Measurements from ENCODE around the gene C11orf16. TPM values are rescaled to one million over a fixed set of nuclear protein-coding genes. Genes with fewer than 3 reads are reported as not detected.

C11orf16 gene
- total and polyA plus RNA-seq, 2 of the 4 experiments (the other 2 are of a cell fraction), result not detected

DNA sequence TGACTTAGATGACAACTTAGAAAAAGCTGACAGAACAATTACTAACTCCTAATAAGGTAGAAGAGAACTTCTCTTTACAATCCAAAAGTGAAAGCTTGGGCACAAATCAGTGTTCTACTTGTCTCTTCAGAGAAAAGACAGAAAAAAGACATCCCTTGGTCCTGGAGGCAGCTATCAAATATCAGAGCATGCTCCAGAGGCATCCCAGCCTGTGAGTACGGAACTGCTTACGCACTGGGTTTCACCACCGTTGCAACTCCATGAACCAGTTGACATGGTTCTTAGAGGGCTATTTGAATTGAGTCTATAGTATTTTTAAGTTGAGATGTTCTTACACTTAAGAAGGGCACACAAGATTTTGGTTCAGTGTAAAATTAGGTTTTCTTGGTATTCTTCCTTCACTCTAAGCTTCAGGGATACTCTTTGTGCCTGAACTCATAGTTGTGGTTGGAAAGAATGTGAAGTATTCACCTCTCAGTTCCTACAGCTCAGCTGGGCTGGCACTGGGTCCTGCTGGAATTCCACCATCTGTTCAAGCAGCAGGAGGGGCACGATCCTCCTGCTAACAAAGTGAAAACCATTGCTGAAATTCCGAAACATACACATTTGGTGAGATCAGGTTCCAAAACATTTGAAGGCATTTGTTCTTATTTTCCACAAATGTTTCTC lies 15.5 kb downstream of the C11orf16 start (continued):
- 0 out of 2 replicates have a peak, but pooled peaks have one; percentile 8 for TF ChIP-seq SMC3 (IDR thresholded peaks at IDR 0.05; ENCODE audit: low read depth, low read length)
- TF ChIP-seq MAFK (IDR thresholded peaks at IDR 0.05; ENCODE audit: low read depth, low read length), result no peak

DNA sequence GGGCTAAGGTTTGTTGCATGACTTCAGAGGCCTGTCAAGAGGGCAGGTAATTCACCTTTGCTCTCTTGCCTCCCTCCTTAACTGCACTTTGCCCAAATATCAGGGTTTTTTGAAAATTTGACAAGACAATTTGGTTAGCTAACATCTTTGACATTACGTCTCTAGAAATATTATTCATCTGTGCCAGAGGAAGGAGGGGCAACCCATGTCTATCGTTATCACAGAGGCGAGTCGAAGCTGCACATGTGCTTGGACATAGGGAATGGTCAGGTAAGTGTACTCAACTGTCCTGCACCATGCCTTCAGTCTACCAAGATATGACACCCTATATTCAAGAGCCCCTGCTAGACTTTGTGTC lies 18.1 kb downstream of the C11orf16 start:
- no peaks in the 10 kb centered on the region for H3K27me3 ChIP-seq (ENCODE audit: control insufficient read depth, insufficient read depth, low read length)
- H3K4me3 ChIP-seq (ENCODE audit: insufficient read depth, low read depth, low read length), result no peak overlapping the region
- H4K5ac ChIP-seq (ENCODE audit: low read depth, low read length), result no peak overlapping the region
- peaks cover 17% of the 10 kb centered on the region for H3K36me3 ChIP-seq (ENCODE audit: control insufficient read depth, insufficient read depth, low read length)
- no CpG with 5 or more reads among the region's 4 CpGs for WGBS, 2 experiments (ENCODE audit: extremely low coverage in 2 of 2, insufficient read length in 1 of 2)
- H3K14ac ChIP-seq (replicated peaks; ENCODE audit: low read depth, low read length), result no peak overlapping the region
- in situ Hi-C loops (cut with MboI; ENCODE audit: low sequenced_read_pairs) (loop anchor here (5.0 kb wide), 2 partner anchors 43 to 223 kb away; no protein-coding TSS in a partner anchor), intact Hi-C loops (cut with micrococcal nuclease) (loop anchor here (1.0 to 10.0 kb wide), 5 partner anchors 87 to 593 kb away; a partner anchor contains a TSS), dilution Hi-C loops (cut with HindIII; ENCODE audit: low sequenced_read_pairs, unreplicated experiment) (no loop called here)
- ChIA-PET CTCF (interaction anchor here (1.1 to 1.8 kb wide), 4 partner anchors 27 to 223 kb away, joined by 3 to 8 read pairs (median 4); no protein-coding TSS in a partner anchor), POLR2A (ENCODE audit: unreplicated experiment) (interaction anchor here (0.6 to 2.0 kb wide), 3 partner anchors 45 to 162 kb away, joined by 3 to 4 read pairs (median 3); no protein-coding TSS in a partner anchor)
- no peak overlapping the region; the same call in 1 of the 2 replicates for H3K4me2 ChIP-seq (ENCODE audit: low read depth, low read length)
- H2BK20ac ChIP-seq (ENCODE audit: low read depth, low read length), result no peak overlapping the region
- peak overlapping the region; percentile 92; the same call in 1 of the 2 replicates for H2AK5ac ChIP-seq (ENCODE audit: low read depth, low read length)
- peak overlapping the region; percentile 9 for H4K91ac ChIP-seq (ENCODE audit: insufficient read depth, low read depth, low read length)
- H3K9me3 ChIP-seq (ENCODE audit: control insufficient read depth, insufficient read depth, low read length), result no peaks in the 10 kb centered on the region
- no peak overlapping the region for H2BK5ac ChIP-seq (ENCODE audit: low read depth, low read length, poor library complexity, severe bottlenecking)
- H3K79me1 ChIP-seq (ENCODE audit: low read depth in 1 of 2, low read length in 2 of 2), result peaks cover 36 to 61% of the 10 kb centered on the region in 2 experiments
- H4K20me1 ChIP-seq (ENCODE audit: insufficient read depth, low read length), result peaks cover 3% of the 10 kb centered on the region; the same call in 1 of the 2 replicates
- H3K23ac ChIP-seq (ENCODE audit: low read depth, low read length), result 0 out of 2 replicates have a peak overlapping the region, but pooled peaks have one; percentile 11
- ATAC-seq (ENCODE audit: low read depth), result no peak
- peak overlapping the region; percentile 36; the same call in 1 of the 2 replicates for H3K27ac ChIP-seq (ENCODE audit: insufficient read depth, low read length)
- H3K9me1 ChIP-seq (ENCODE audit: insufficient read depth, low read length), result peaks cover 19% of the 10 kb centered on the region; the same call in 1 of the 2 replicates
- H3K4me1 ChIP-seq (ENCODE audit: control insufficient read depth, insufficient read depth, low read length), result peaks cover 22% of the 10 kb centered on the region
- peak overlapping the region; percentile 49; the same call in 1 of the 3 replicates for H2BK15ac ChIP-seq (ENCODE audit: low read depth, low read length)
- H3K9ac ChIP-seq (ENCODE audit: low read depth, low read length), result no peak overlapping the region; the same call in 1 of the 2 replicates
- H2AK9ac ChIP-seq (replicated peaks; ENCODE audit: low read depth, low read length, poor library complexity), result no peak overlapping the region
- H3K4ac ChIP-seq (ENCODE audit: low read depth, low read length), result peak overlapping the region; percentile 54; the same call in 1 of the 2 replicates
- no peak for DNase-seq
- H2AFZ ChIP-seq (replicated peaks; ENCODE audit: low read length, poor library complexity), result no peak overlapping the region
- BruUV-seq (replicated peaks), result no TSS peak
- no peak overlapping the region for H3K18ac ChIP-seq (ENCODE audit: low read depth, low read length)
- no peak overlapping the region; a peak in 1 of 4 replicates for H4K8ac ChIP-seq (ENCODE audit: low read depth in 2 of 2, low read length in 2 of 2)
- H3K56ac ChIP-seq (ENCODE audit: extremely low read depth, insufficient read depth, low read length), result no peak overlapping the region
- H2BK120ac ChIP-seq (ENCODE audit: low read depth, low read length), result no peak overlapping the region
- TF ChIP-seq MAFK (IDR thresholded peaks at IDR 0.05; ENCODE audit: low read depth, low read length), result no peak
- TF ChIP-seq, protein P1, sequence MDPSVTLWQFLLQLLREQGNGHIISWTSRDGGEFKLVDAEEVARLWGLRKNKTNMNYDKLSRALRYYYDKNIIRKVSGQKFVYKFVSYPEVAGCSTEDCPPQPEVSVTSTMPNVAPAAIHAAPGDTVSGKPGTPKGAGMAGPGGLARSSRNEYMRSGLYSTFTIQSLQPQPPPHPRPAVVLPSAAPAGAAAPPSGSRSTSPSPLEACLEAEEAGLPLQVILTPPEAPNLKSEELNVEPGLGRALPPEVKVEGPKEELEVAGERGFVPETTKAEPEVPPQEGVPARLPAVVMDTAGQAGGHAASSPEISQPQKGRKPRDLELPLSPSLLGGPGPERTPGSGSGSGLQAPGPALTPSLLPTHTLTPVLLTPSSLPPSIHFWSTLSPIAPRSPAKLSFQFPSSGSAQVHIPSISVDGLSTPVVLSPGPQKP (IDR thresholded peaks at IDR 0.05; ENCODE audit: borderline replicate concordance, low read depth, low read length), result no peak
- TF ChIP-seq CHD1 (IDR thresholded peaks at IDR 0.05; ENCODE audit: low read depth, low read length), result no peak
- TF ChIP-seq SMC3 (IDR thresholded peaks at IDR 0.05; ENCODE audit: low read depth, low read length), result no peak
- TF ChIP-seq, protein P2, sequence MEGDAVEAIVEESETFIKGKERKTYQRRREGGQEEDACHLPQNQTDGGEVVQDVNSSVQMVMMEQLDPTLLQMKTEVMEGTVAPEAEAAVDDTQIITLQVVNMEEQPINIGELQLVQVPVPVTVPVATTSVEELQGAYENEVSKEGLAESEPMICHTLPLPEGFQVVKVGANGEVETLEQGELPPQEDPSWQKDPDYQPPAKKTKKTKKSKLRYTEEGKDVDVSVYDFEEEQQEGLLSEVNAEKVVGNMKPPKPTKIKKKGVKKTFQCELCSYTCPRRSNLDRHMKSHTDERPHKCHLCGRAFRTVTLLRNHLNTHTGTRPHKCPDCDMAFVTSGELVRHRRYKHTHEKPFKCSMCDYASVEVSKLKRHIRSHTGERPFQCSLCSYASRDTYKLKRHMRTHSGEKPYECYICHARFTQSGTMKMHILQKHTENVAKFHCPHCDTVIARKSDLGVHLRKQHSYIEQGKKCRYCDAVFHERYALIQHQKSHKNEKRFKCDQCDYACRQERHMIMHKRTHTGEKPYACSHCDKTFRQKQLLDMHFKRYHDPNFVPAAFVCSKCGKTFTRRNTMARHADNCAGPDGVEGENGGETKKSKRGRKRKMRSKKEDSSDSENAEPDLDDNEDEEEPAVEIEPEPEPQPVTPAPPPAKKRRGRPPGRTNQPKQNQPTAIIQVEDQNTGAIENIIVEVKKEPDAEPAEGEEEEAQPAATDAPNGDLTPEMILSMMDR (conservative IDR thresholded peaks at IDR 0.05; ENCODE audit: low read depth, low read length), result no peak
- TF ChIP-seq RFX5 (IDR thresholded peaks at IDR 0.05; ENCODE audit: low read depth, low read length), result no peak
- no peak for TF ChIP-seq CEBPB (IDR thresholded peaks at IDR 0.05; ENCODE audit: low read depth, low read length)
- no peak for TF ChIP-seq BHLHE40 (IDR thresholded peaks at IDR 0.05; ENCODE audit: low read depth, low read length)
- TF ChIP-seq POLR2A (IDR thresholded peaks at IDR 0.05; ENCODE audit: low read depth, low read length), result no peak
- TF ChIP-seq MAZ (IDR thresholded peaks at IDR 0.05; ENCODE audit: borderline replicate concordance, low read depth, low read length), result no peak
- TF ChIP-seq NFE2L2 (IDR thresholded peaks at IDR 0.05; ENCODE audit: low read depth, low read length), result no peak
- no peak for TF ChIP-seq RCOR1 (IDR thresholded peaks at IDR 0.05; ENCODE audit: insufficient replicate concordance, low read length)

Data from IMR-90 (cell line).